Fibroblast of skin of scalp (primary cell): ENCODE results near the gene MAGI1.
A peak's percentile ranks its signal among the peaks of the same experiment; 100 is the strongest.

Experiments used
- DNase-seq: peaks from one replicate; pipeline ENCODE4 v3.0.0-alpha.2; 2013

MAGI1 gene

DNA sequence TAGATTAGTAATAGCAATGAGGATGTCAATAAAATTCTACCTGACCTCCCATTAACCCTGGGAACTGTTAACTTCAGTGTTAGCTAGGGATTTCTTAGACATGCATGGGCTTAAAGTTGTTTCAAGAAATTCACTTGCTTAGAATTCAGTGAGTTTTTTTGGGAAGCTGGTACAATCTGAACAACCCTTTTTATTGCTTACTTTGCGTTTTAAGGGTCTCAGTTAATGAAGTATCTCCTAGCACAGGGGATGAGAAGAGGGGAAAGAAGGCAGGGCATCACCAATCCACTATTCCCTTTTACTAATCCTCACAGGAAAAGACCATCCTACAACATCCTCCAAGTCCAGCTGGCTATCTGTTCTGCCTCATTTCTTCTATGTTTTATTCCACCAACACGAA lies 334.9 kb downstream of the MAGI1 start:
- DNase-seq: no peak

DNA sequence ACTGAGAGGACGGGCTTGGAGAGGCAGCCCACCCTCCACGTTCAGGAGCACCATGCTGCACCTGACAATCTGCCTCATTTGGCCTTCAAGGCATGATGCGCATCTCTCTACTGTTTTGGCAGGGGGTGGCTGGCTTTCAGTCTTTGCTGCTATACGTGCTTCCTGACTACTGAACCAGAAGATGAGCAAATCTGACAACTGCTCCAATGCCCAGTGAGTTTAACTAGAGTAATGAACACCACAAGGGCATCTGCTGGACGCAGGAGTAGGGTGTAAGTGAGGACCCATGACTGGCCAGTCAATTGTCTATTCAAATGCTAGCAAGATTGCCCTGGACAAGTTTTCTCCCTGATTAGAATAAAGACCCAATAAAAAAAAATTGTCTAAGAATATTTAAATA lies 335.7 kb downstream of the MAGI1 start:
- DNase-seq: no peak

DNA sequence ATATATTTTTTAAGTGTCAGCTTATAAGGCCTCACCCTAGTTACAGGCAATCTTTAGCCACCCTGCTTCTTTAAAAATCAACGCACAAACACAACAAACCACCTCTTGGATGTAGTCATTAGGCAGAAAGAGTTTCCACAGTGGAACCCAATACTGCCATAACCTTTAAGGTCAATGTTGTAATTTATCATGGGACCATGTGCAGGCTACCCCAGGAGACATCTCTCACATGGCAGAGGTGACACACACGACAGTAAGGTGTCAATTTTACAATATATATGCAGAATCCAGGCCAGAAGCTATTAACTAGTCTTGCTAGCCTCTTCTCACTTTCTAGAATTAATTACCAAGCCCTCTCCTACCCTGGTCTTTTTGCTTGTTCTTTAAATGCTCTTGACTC lies 336.5 kb downstream of the MAGI1 start:
- DNase-seq: no peak

DNA sequence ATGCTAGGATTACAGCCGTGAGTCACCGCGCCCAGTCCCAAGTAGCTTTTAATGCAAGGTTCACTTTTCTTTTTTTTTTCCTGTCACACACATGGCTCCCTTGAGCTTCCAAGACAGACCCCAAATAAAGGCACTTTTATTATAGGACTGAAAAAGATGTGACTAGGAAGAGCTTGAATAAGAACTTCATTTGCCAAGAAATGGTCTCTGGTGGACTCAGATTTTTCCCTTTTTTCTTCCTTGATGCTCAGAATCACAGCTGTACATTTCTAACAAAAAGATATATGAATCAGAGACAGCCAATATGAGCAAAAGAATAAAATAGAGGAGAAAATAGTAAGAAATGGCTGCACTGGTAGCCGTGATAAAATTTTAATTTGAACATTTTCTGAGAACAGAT lies 337.2 kb downstream of the MAGI1 start:
- no peak for DNase-seq

DNA sequence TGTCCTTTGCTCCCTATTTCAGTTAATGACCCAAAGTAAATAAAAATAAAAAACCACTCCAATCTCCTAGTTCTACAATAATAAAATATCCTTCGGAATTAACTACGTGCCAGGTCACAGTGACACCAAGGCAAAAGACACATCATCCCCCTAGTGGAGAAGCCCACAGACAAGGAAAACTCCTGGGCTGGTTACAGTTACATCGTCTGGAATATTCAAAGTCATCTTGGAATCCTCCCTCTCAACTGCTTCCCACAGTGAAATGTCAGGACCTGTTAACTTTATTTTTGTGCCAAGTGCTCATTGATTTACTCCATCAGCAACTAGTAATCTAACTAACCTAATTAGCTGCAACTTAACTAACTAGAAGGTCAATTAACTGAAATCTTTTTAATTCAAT lies 349.3 kb downstream of the MAGI1 start:
- DNase-seq: no peak

DNA sequence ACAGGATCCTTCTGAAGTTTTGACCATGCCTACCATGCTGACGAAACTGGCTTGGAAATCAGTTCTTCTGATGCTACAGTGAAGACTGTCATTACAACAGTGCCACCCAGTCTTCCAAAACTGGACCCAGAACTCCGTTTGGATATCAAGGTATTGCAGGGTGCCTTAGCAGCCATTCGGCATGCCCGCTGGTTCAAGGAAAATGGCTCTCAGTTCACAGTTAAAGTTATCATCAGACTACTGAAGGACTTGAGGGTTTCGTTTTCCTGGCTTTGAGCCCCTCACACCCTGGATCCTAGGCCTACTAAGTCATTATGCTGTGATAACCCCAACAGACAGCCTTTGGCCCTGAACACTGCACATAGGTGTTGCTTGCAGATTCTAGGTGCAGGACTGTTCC lies 351.0 kb downstream of the MAGI1 start:
- no peak for DNase-seq

DNA sequence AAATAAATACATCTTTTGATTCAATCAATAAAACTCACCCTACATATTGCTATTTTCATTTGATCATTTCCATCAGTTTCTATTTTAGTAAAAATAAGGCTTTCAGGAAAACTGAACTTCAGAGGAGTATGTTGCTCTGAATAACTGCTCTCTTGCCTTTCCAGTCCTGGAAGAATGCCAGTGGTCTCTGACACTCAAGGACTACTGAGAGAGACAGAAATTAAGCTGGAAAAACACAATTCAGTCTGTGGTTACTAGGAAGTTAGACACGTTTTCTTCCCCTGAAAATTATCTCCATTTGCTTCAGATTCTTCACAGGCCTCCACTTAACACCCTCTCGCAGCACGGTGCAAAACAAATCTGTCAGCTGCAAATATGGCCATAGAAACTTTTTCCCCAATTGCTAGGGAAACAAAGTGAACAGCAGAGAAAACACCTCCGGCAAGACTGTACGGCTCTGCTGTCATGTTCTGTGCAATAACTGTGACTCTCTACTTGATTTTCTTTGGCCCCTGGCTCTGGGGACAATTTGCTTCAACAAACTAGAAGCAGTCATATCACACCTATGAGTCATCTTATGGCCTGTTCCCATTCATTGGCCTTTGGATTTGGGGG lies 353.0 kb downstream of the MAGI1 start:
- DNase-seq: peak; percentile 70

DNA sequence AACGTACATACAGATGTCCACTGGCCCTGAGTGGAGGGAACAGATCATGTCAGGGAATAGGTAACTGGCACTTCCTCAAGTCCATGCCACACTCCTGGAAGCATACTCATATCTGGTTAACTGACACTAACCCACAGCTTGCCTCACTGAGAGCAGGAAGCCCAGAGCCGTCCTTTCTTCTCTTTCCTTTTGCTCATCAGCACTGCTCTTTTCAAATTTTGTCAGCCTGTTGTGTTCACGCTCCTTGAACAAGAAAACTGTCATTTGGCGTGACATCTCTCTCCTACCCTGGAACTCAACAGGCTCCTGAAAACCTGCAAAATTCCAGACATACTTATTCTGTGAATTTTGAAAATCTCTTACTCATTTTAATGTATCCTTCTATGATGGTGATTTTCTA lies 360.2 kb downstream of the MAGI1 start:
- DNase-seq: no peak

DNA sequence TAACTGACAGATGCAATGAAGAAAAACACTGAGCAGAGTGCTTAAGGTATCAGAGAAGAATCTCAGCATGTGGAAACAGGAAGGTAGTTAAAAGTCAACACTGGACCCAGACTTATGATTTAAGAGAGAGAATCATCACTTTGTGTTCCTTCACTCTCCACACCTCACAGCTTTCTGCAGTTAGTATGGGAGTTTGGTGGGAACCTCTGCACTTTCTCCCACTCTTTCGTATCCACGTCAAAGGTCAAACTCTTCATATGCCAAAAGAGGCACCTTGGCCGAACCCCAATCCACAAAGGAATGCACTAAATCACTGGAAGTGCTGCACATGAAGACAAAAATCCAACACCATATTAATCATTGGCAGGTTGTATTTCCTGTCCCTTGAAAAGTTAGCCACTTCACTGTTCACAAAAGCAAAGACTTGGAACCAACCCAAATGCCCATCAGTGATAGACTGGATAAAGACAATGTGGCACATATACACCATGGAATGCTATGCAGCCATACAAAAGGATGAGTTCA lies 361.2 kb downstream of the MAGI1 start:
- DNase-seq: no peak

DNA sequence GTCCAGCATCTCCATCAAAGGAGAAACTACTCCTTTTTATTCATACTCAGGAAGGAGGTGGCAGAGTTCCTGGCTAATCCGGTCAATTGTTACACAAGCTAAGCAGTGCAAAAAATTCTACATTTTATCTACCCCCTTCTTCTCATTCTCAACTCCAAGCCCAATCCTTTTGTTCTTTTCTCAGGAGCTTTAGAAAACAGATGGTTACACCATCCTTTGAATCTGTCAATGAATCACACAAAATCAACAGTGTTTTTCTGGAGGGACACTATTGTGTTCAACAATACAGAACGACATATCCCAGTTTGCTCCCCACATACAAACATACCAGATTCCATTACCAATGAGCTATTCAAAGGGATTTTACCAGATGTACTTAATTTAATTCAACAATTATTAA lies 362.1 kb downstream of the MAGI1 start:
- DNase-seq: no peak

DNA sequence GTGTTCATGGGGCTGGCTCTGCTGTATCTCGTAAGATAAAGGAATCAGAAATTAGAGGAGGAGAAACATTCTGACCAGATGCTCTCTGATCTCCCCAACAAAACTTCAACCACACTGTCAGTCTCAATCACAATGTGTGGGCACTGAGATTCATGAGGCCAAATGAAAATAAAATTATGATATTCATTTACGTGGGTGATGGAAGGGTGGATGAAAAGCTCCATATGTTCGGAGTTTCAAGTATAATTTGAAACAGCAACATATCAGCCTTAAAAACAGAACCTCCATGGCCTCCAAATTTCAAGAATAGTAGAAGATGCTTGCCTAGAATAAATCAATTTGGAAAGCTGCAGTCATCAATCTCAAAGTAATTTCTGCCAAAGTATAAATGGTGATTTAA lies 363.7 kb downstream of the MAGI1 start:
- DNase-seq: no peak

DNA sequence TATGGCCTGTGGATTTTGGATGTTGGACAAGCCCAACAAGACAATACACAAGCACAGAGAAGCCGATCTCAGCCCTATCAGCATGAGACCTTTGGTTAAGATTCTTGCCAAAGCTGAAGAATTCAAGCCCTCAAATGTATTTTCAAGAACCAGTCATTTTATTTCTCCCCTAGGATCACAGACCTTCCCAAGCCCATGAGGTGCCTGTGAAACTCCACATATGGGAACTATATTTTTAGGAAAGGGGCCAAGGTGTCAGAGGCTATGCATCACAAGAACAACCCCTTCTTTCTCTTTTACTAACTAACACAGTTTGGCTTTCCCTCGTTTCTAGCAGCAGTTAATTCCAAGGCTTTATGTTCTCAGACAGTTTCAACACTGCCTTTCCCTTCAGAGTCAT lies 364.5 kb downstream of the MAGI1 start:
- DNase-seq: peak; percentile 37

DNA sequence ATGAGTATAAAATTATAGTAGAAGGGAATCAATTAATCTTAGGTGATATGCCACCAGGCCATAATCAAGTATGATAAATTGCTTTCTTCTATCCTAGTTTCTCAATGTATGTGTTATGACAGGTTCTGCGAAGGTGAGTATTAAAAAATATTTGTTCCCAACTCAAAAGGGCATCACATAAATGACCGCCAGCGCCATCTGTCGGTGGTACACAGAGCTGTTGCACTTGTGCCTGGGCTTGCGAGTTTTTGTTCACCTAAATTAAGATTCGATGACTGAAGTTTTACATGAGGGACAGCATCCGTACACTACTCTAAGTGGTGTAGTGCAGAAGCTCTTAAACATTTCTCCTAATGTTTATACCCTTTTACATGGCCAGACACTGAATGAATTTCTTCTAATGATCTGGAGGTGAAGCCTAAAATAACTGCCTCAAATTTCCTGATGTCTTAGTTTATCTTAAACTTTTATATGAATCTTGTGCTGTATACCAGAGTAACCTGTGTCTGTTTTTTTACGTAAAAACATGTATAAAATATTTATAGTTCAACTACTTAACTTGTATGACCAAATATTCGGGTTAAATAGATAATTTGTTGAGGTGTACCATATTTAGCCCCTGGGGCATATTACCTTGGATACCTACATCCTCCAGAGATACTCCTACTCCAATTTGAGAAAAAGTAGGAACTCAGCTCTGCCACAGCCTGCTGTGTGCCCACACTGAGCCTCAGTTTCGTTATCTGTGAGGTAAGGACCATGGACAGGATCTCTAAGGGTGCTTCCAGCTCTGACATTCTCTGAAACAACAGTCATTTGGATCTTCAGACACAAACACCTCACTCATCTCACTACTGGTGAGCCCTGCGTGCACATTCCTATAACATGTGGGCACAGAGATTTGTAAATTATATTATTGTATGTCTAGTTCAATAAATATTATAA lies 365.6 kb downstream of the MAGI1 start:
- peak; percentile 51 for DNase-seq

DNA sequence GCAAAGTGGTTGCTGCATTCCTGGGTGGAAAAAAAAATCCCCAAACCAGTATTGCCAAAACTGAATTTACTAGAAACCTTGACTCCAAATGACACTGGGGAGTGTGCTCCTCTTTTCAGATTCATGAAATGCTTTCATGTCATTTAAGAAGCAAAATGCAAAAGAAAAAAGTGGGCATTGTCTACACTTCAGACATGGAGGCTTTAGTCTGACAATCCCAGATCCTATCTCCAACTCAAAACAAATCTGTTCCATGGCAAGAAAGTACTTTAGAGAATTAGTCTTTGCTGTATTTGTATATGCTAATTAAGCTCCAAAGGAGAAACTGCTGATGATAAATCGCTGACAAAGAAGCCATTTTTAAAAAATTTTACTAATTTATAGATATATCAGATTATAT lies 366.7 kb downstream of the MAGI1 start:
- DNase-seq: no peak

DNA sequence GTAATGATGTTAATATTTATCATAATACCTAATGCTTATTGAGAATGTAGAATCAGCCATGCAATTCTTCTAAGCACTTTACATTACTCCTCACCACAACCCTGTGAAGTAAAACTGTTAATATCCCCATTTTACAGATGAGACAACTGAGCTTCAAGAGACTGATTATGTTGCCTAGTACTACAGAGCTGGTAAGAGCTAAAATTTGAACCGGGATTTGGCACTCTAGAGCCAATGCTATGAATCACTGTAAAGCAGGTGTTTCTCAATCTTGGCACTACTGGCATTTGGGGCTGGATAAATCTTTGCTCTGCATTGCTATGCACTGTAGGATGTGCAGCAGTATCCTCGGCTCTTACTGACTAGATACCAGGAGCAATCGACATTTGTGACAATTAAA lies 367.7 kb downstream of the MAGI1 start:
- DNase-seq: no peak

DNA sequence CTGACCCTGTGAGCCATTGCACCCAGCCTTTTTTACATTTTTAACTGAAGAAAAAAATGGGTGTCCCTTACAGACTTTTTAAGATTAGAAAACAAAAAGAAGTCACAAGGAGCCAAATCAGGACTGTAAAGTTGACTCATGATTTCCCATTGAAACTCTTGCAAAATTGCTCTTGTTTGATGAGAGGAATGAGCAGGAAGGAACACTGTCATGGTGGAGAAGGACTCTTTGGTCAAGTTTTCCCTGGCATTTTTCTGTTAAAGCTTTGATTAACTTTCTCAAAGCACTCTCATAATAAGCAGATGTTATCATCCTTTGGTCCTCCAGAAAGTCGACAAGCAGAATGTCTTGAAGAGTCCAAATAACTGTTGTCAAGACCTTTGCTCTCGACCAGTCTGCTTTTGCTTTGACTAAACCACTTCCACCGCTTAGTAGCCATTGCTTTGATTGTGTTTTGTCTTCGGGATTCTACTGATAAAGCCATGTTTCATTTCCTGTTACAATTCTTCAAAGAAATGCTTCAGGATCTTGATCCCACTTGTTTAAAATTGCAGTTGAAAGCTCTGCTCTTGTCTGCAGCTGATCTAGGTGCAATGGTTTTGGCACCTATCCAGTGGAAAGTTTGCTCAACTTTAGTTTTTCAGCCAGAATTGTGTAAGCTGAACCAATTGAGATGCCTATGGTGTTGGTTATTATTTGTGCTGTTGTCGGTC lies 369.4 kb downstream of the MAGI1 start:
- DNase-seq: peak; percentile 12

DNA sequence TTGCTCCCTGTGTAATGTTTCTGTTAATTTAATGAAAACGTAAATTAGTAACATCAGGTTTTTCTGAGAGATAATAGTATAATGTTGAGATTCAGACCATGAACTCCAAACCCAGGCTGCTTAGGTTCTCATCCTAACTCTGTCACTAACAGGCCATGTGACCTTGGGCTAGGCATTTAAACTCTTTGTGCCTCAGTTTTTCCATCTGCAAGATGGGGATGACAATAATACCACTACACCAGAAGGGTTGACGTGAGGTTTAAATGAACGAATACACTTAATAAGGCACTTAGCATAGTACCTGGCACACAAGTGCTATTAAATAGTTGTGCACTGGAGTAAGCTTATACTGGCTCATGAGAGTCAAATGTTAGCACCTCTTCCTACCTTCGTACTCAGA lies 370.8 kb downstream of the MAGI1 start:
- no peak for DNase-seq

DNA sequence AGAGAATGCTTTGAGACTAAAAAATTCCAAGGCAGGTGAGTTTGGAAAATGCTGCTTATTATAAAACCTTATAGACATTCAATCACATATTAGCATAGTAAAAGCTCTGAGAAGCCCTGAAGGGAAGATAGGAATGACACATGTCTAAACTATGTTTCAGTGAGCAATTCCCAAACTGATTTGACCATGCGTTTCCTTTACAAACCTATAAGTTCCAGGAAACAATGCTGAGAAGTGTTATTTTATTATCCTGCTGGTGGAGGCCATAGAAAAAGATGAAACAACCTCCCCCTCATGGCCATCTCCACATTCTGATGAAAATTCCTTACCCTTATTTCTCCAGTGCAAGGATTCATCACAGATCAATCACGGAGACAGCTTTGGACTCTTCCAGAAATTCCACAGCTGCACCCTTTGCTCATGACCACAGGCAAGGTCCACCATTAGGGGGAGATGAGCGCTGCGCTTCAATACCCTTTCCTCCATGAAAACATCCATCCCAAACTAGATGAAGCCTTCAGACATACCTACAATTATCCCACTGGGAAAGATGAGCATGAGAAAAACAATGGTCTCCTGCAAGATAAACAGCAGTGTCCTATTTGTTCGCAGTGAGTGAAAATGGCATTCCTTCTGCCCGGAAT lies 372.1 kb downstream of the MAGI1 start:
- peak; percentile 56 for DNase-seq

DNA sequence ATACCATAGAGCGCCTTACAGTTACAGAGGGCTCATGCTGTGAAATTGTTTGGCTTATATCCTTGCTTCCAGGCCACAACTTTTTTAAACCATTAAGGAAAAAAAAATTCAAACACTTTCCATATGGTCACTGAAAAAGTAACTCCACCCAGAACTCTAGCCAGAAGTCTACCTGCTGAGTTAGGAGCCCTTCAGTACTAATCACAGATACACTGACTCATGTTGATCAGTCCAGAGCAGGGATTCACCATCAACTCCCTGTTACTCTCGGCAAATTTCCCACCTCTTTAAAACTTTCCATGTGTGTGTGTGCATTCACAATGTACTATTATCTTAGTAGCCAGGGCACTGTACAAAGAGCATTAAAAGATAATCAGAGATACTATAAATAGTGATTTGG lies 372.8 kb downstream of the MAGI1 start:
- peak; percentile 21 for DNase-seq

DNA sequence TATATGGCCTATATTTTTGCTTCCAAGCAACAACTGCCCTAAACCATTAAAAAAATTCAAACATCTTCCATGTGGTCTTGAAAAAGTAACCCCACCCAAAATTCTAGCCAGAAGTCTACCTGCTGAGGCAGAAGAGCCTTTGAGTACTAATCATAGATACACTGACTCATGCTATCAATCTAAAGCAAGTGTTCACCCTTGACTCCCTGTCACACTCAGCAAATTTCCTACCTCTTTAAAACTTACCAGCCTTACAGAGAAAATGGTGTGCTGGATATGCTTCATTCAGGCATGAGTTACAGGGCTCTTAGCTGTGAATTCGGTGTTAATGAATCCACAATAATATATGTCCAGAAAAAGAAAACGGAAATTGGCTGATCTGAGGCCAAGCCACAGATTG lies 373.8 kb downstream of the MAGI1 start:
- DNase-seq: no peak

DNA sequence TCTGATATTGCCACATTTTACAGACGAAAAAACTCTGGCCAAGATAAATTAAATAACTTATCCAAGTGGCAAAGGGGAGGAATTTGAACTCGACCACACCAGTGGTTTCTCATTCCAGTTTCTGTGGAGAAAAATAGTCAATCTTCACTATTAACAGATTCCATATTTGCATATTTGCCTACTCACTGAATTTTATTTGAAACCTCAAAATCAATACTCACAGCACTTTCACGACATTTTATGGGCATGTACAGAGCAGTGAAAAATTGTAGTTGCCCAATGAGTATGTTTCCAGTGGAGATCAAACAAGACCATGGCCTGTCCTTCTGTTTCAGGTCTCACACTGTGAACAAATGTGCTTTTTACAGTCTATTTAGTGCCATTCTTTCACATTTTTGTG lies 374.3 kb downstream of the MAGI1 start:
- peak; percentile 52 for DNase-seq

DNA sequence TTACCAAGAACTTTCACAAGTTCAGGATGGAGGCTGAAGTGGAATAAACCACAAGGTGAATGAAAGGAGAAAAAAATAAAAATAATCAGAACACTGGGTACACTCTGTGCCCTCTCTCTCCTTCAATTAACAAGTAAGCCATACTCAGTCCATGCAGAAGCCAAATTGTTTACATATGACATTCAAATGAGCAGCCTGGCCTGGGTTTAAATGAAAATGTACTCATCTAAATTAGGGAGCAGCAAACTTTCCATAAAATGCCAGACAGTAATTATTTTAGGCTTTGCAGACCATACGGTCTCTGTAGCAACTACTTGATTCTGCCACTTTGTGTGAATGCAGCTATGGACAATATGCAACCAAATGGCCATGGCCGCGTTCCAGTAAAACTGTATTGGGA lies 376.6 kb downstream of the MAGI1 start:
- no peak for DNase-seq
